A549 (cell line): ENCODE measurements around the gene SLIRP. TPM values are rescaled to one million over a fixed set of nuclear protein-coding genes. Genes with fewer than 3 reads are reported as not detected.
A peak's percentile ranks its signal among the peaks of the same experiment; 100 is the strongest.

ENCODE experiments used
- ATAC-seq, 2 experiments: fragments of 200-7000 bp in 1 of 2; fragments of >200 bp in 1 of 2; cut with Nextera tagmentation in 1 of 2; cut with Tn5 transposase in 1 of 2; 3 replicates each; pipeline versions ENCODE4 v1.8.0 to v1.9.1; 2018 to 2020; ENCODE audit warnings: mild to moderate bottlenecking in 1 of 2, moderate library complexity in 1 of 2
- CTCF ChIA-PET: fragments of 300-600 bp; sonication (Branson Sonifier 250); formaldehyde crosslinking; extraction: SDS; loops from one replicate; lab custom pipeline; 2021; ENCODE audit warnings: antibody characterized with exemption, inconsistent platforms; lab: Yijun Ruan, JAX
- POLR2A ChIA-PET: fragments of 350-600 bp; formaldehyde crosslinking; extraction: SDS; loops from one replicate; lab custom pipeline; 2021; ENCODE audit warnings: antibody characterized with exemption, inconsistent platforms; lab: Yijun Ruan, JAX
- DNase-seq, 2 experiments: peaks; one replicate each; pipeline versions ENCODE4 v3.0.0 to v3.0.0-alpha.2; 2011 to 2016; ENCODE audit warnings: low read depth in 1 of 2, low spot score in 1 of 2
- FAIRE-seq: peaks from 2 replicates; lab custom pipeline; 2011; peaks lifted over from hg19 to GRCh38; lab: Jason Lieb, UNC
- H3K27ac ChIP-seq, 2 experiments: fragments of >200 bp; sonication (Bioruptor Twin); formaldehyde crosslinking; 3 replicates each; pipeline ENCODE4 v1.5.1; 2016 to 2017
- H3K4me1 ChIP-seq: fragments of >200 bp; sonication (Bioruptor Twin); formaldehyde crosslinking; 3 replicates; pipeline ENCODE4 v1.6.1; 2016
- H3K4me2 ChIP-seq: fragments of >200 bp; sonication (Bioruptor Twin); formaldehyde crosslinking; 3 replicates; pipeline ENCODE4 v1.6.1; 2016
- H3K4me3 ChIP-seq: fragments of >200 bp; sonication (Bioruptor Twin); formaldehyde crosslinking; 3 replicates; pipeline ENCODE4 v1.5.1; 2016
- H3K9me3 ChIP-seq: fragments of >200 bp; sonication (Bioruptor Twin); formaldehyde crosslinking; 3 replicates; pipeline ENCODE4 v1.6.1; 2016
- ATOH8 ChIP-seq: fragments of 250-450 bp; sonication (Bioruptor Pico); IDR thresholded peaks from 2 replicates; pipeline ENCODE4 v1.5.0; 2020; ENCODE audit warnings: low read depth, mild to moderate bottlenecking, moderate library complexity
- CBX2 ChIP-seq: fragments of 200-600 bp; sonication (generic); IDR thresholded peaks from 2 replicates; pipeline ENCODE4 v1.6.1; 2016; ENCODE audit warnings: low read depth, mild to moderate bottlenecking, borderline replicate concordance
- CBX8 ChIP-seq: fragments of 200-600 bp; sonication (generic); IDR thresholded peaks from 2 replicates; pipeline ENCODE4 v1.6.1; 2016
- CHD4 ChIP-seq: fragments of 200-600 bp; sonication (generic); IDR thresholded peaks from 2 replicates; pipeline ENCODE4 v1.6.1; 2016; ENCODE audit warnings: antibody characterized with exemption, mild to moderate bottlenecking, borderline replicate concordance
- EHF ChIP-seq: fragments of 250-450 bp; sonication (Bioruptor Pico); IDR thresholded peaks from 2 replicates; pipeline ENCODE4 v1.5.0; 2020; ENCODE audit warnings: mild to moderate bottlenecking
- EHMT2 ChIP-seq: fragments of 200-600 bp; sonication (generic); IDR thresholded peaks from 2 replicates; pipeline ENCODE4 v1.6.1; 2016; ENCODE audit warnings: antibody characterized with exemption, low read depth, mild to moderate bottlenecking, moderate library complexity
- ESRRA ChIP-seq: fragments of 150-350 bp; IDR thresholded peaks from 2 replicates; pipeline ENCODE4 v1.6.1; 2014; ENCODE audit warnings: mild to moderate bottlenecking, low read length, borderline replicate concordance
- FOSB ChIP-seq: fragments of 250-450 bp; sonication (Bioruptor Pico); IDR thresholded peaks from 2 replicates; pipeline ENCODE4 v1.5.0; 2020; ENCODE audit warnings: mild to moderate bottlenecking, moderate library complexity
- HES2 ChIP-seq: fragments of >200 bp; sonication (Bioruptor Twin); formaldehyde crosslinking; IDR thresholded peaks from 2 replicates; pipeline ENCODE4 v1.6.1; 2016
- HEYL ChIP-seq: fragments of 250-450 bp; sonication (Bioruptor Pico); IDR thresholded peaks from 2 replicates; pipeline ENCODE4 v1.8.0; 2021; ENCODE audit warnings: mild to moderate bottlenecking, moderate library complexity
- HOXA7 ChIP-seq: fragments of 250-450 bp; sonication (Bioruptor Pico); IDR thresholded peaks from 2 replicates; pipeline ENCODE4 v1.5.0; 2020; ENCODE audit warnings: mild to moderate bottlenecking, moderate library complexity
- JUNB ChIP-seq: fragments of >200 bp; sonication (Bioruptor Twin); formaldehyde crosslinking; IDR thresholded peaks from 2 replicates; pipeline ENCODE4 v1.6.1; 2016
- KDM1A ChIP-seq: fragments of 200-600 bp; sonication (generic); IDR thresholded peaks from 2 replicates; pipeline ENCODE4 v1.6.1; 2016; ENCODE audit warnings: low read depth, mild to moderate bottlenecking
- MAFK ChIP-seq: fragments of 450-650 bp; IDR thresholded peaks from 2 replicates; pipeline ENCODE4 v1.6.1; 2014; ENCODE audit not compliant: partially characterized antibody
- MAX ChIP-seq: IDR thresholded peaks from 2 replicates; pipeline ENCODE4 v1.6.1; 2012
- MYC ChIP-seq: IDR thresholded peaks from 2 replicates; pipeline ENCODE4 v1.6.1; 2012; ENCODE audit warnings: mild to moderate bottlenecking, inconsistent platforms, low read length, improper control_type of control experiment, borderline replicate concordance
- NFE2L2 ChIP-seq: fragments of 150-350 bp; conservative IDR thresholded peaks from 2 replicates; pipeline ENCODE4 v1.6.1; 2014; ENCODE audit warnings: low read length
- NPAS2 ChIP-seq: fragments of 250-450 bp; sonication (Bioruptor Pico); IDR thresholded peaks from 2 replicates; pipeline ENCODE4 v1.8.0; 2022; ENCODE audit warnings: mild to moderate bottlenecking, moderate library complexity, borderline replicate concordance
- NR3C1 ChIP-seq: fragments of >200 bp; sonication (Bioruptor Twin); formaldehyde crosslinking; IDR thresholded peaks from 3 replicates; pipeline ENCODE4 v1.6.1; 2017
- PBX3 ChIP-seq: IDR thresholded peaks from 2 replicates; pipeline ENCODE4 v1.6.1; 2012
- POLR2AphosphoS2 ChIP-seq: conservative IDR thresholded peaks from 2 replicates; pipeline ENCODE4 v1.6.1; 2012; ENCODE audit warnings: low read length, improper control_type of control experiment, inconsistent platforms
- RARB ChIP-seq: fragments of 250-450 bp; sonication (Bioruptor Pico); IDR thresholded peaks from 2 replicates; pipeline ENCODE4 v1.8.0; 2021; ENCODE audit warnings: mild to moderate bottlenecking, moderate library complexity
- REST ChIP-seq: fragments of 200-600 bp; sonication (generic); IDR thresholded peaks from 2 replicates; pipeline ENCODE4 v1.6.1; 2016; ENCODE audit warnings: antibody characterized with exemption, mild to moderate bottlenecking, moderate library complexity
- SREBF2 ChIP-seq: fragments of 450-650 bp; IDR thresholded peaks from 2 replicates; pipeline ENCODE4 v1.6.1; 2014; ENCODE audit warnings: mild to moderate bottlenecking, moderate library complexity
- TFCP2L1 ChIP-seq: fragments of 250-450 bp; sonication (Bioruptor Pico); IDR thresholded peaks from 2 replicates; pipeline ENCODE4 v1.5.0; 2021; ENCODE audit warnings: mild to moderate bottlenecking
- ZC3H11A ChIP-seq: fragments of 450-650 bp; IDR thresholded peaks from 2 replicates; pipeline ENCODE4 v1.6.1; 2014; ENCODE audit warnings: antibody characterized with exemption, mild to moderate bottlenecking
- ZFP36 ChIP-seq: fragments of 450-650 bp; IDR thresholded peaks from 2 replicates; pipeline ENCODE4 v1.6.1; 2014; ENCODE audit warnings: borderline replicate concordance; ENCODE audit not compliant: partially characterized antibody
- ZNF302 ChIP-seq: fragments of 250-450 bp; sonication (Bioruptor Pico); IDR thresholded peaks from 2 replicates; pipeline ENCODE4 v1.9.0; 2021; ENCODE audit warnings: inconsistent platforms, mild to moderate bottlenecking, moderate library complexity
- WGBS: methylation state at CpG from one replicate; pipeline ENCODE4 v1.1.6; 2017; ENCODE audit errors: missing lambda C conversion rate; 5-methylcytosine and 5-hydroxymethylcytosine counted together
- polyA plus RNA-seq, 4 experiments: library from polyadenylated mRNA; depleted of rRNA in 3 of 4; stranded (reverse); fragments of >200 nt; fragmentation: RNase III in 1 of 4; extraction: RNeasy Plus Mini Kit Qiagen cat#74134 plus additional on column Dnase treatment in 1 of 4; gene quantifications; 2 replicates in 3 of 4; 3 replicates in 1 of 4; pipeline ENCODE4 v1.2.3, GENCODE V29; 2011 to 2017

The SLIRP gene
- polyA plus RNA-seq, 2 of the 4 experiments (the other 2 are of a cell fraction): 492 to 623 TPM

GRCh38 chr14:77741438-77741837 lies 33.5 kb downstream of the SLIRP start:
- no peak overlapping the region for H3K27ac ChIP-seq
- ATAC-seq: no peak
- POLR2A ChIA-PET: no interaction called here
- H3K4me2 ChIP-seq: no peak overlapping the region
- H3K4me3 ChIP-seq: no peak overlapping the region
- no peak for DNase-seq
- no peaks in the 10 kb centered on the region for H3K9me3 ChIP-seq
- CTCF ChIA-PET: interaction anchor here (1.4 to 1.5 kb wide), 2 partner anchors 20 to 62 kb away, joined by 3 read pairs; partner anchors contain the start of gene SNW1
- no peak for FAIRE-seq
- H3K4me1 ChIP-seq: no peaks in the 10 kb centered on the region
- WGBS: 91% methylated on average over 2 of the region's 2 CpGs
- TF ChIP-seq EHF (CRISPR knock-in tag): no peak
- TF ChIP-seq NR3C1: no peak
- TF ChIP-seq NFE2L2: no peak
- TF ChIP-seq HEYL (CRISPR knock-in tag): no peak
- TF ChIP-seq ZNF302 (CRISPR knock-in tag): no peak
- no peak for TF ChIP-seq RARB
- TF ChIP-seq MAX: no peak
- no peak for TF ChIP-seq CBX8
- no peak for TF ChIP-seq PBX3
- TF ChIP-seq CBX2: no peak
- TF ChIP-seq ESRRA: no peak
- TF ChIP-seq REST: no peak
- no peak for TF ChIP-seq HES2
- TF ChIP-seq JUNB: no peak
- TF ChIP-seq KDM1A: no peak
- TF ChIP-seq EHMT2: no peak
- no peak for TF ChIP-seq FOSB
- TF ChIP-seq ATOH8: no peak
- TF ChIP-seq ZC3H11A: no peak
- no peak for TF ChIP-seq SREBF2

- ChIA-PET CTCF (interaction anchor here (0.6 kb wide), 1 partner anchor 368 kb away, joined by 3 read pairs; no protein-coding TSS in a partner anchor), POLR2A (no interaction called here)
- ATAC-seq: peak in 1 of 2 experiments; percentile 76; a peak in 3 of 6 replicates
- TF ChIP-seq NPAS2 (CRISPR knock-in tag) (no peak), ZFP36 (no peak), MYC (no peak), POLR2AphosphoS2 (no peak), CHD4 (no peak), TFCP2L1 (CRISPR knock-in tag) (no peak), JUNB (no peak), ZC3H11A (no peak), REST (no peak), RARB (no peak), ESRRA (no peak), MAFK (no peak), KDM1A (no peak), HEYL (CRISPR knock-in tag) (no peak), HOXA7 (CRISPR knock-in tag) (no peak)
- Histone ChIP-seq H3K27ac (no peak overlapping the region), H3K4me2 (no peak overlapping the region), H3K4me1 (no peaks in the 10 kb centered on the region), H3K9me3 (no peaks in the 10 kb centered on the region), H3K4me3 (no peak overlapping the region)
- WGBS: 40% methylated on average over 4 of the region's 4 CpGs
- DNase-seq: peak in 1 of 2 experiments; percentile 24
- FAIRE-seq: no peak
These were observed 38.3 kb downstream of the SLIRP start for GRCh38 chr14:77746064-77746702.
